DOHH2 (cell line): ENCODE measurements around the gene ADAMTSL5.

ENCODE experiments used
- EZH2phosphoT487 ChIP-seq: fragments of 200-600 bp; sonication (generic); IDR thresholded peaks from 2 replicates; pipeline ENCODE4 v1.6.1; 2017; ENCODE audit warnings: borderline replicate concordance, mild to moderate bottlenecking, antibody characterized with exemption, low read length, moderate library complexity, mixed read lengths
- TF ChIP-seq, protein P1 (sequence below): fragments of 200-600 bp; sonication (generic); IDR thresholded peaks from one replicate; pipeline ENCODE4 v1.5.1; 2014; ENCODE audit warnings: antibody characterized with exemption, mild to moderate bottlenecking, low read depth, low read length; ENCODE audit not compliant: poor library complexity, severe bottlenecking

DNA sequence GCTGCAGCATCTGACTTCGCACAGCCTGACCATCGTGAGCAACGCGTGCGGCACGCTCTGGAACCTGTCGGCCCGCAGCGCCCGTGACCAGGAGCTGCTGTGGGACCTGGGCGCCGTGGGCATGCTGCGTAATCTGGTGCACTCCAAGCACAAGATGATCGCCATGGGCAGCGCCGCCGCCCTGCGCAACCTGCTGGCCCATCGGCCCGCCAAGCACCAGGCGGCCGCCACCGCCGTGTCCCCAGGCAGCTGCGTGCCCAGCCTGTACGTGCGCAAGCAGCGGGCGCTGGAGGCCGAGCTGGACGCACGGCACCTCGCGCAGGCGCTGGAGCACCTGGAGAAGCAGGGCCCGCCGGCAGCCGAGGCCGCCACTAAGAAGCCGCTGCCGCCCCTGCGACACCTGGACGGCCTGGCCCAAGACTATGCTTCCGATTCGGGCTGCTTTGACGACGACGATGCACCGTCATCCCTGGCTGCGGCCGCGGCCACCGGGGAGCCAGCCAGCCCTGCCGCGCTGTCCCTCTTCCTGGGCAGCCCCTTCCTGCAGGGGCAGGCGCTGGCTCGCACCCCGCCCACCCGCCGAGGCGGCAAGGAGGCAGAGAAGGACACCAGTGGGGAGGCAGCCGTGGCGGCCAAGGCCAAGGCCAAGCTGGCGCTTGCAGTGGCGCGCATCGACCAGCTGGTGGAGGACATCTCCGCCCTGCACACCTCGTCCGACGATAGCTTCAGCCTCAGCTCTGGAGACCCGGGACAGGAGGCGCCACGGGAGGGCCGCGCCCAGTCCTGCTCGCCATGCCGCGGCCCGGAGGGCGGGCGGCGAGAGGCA is 47.4 kb downstream of the ADAMTSL5 start:
- TF ChIP-seq, protein P1, sequence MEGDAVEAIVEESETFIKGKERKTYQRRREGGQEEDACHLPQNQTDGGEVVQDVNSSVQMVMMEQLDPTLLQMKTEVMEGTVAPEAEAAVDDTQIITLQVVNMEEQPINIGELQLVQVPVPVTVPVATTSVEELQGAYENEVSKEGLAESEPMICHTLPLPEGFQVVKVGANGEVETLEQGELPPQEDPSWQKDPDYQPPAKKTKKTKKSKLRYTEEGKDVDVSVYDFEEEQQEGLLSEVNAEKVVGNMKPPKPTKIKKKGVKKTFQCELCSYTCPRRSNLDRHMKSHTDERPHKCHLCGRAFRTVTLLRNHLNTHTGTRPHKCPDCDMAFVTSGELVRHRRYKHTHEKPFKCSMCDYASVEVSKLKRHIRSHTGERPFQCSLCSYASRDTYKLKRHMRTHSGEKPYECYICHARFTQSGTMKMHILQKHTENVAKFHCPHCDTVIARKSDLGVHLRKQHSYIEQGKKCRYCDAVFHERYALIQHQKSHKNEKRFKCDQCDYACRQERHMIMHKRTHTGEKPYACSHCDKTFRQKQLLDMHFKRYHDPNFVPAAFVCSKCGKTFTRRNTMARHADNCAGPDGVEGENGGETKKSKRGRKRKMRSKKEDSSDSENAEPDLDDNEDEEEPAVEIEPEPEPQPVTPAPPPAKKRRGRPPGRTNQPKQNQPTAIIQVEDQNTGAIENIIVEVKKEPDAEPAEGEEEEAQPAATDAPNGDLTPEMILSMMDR, result no peak
- TF ChIP-seq EZH2phosphoT487, result no peak
